Heart left ventricle (tissue), 16 donors: ENCODE data around the gene VEZT. TPM values are rescaled to one million over a fixed set of nuclear protein-coding genes. Genes with fewer than 3 reads are reported as not detected.
"Not testable (repeated sequence)": the region's sequence is repeated elsewhere in the genome, so short reads cannot be mapped to it uniquely, and the experiment has no call there.

ENCODE experiments used
- ATAC-seq, 4 donors: fragments of 200-7000 bp; cut with Tn5 transposase; one replicate each; pipeline ENCODE4 v1.9.1; 2020 to 2022; ENCODE audit warnings: moderate library complexity in 4 of 4, mild to moderate bottlenecking in 3 of 4, moderate number of reproducible peaks in 1 of 4
- DNase-seq, 5 donors: peaks; one replicate each; pipeline ENCODE4 v3.0.0-alpha.2; 2020
- H3K27ac ChIP-seq, 12 donors: fragments of 200-600 bp; sonication (generic) in 4 of 12; one replicate each; pipeline versions ENCODE4 v1.5.0 to v1.8.0; 2016 to 2022; ENCODE audit warnings: mild to moderate bottlenecking in 2 of 12
- H3K27me3 ChIP-seq, 9 donors: fragments of 200-600 bp; sonication (generic) in 2 of 9; one replicate each; pipeline versions ENCODE4 v1.5.1 to v1.8.0; 2016 to 2022; ENCODE audit warnings: mild to moderate bottlenecking in 3 of 9
- H3K36me3 ChIP-seq, 9 donors: fragments of 200-600 bp; sonication (generic) in 2 of 9; one replicate each; pipeline versions ENCODE4 v1.5.0 to v1.8.0; 2018 to 2022; ENCODE audit warnings: mild to moderate bottlenecking in 2 of 9
- H3K4me1 ChIP-seq, 12 donors: fragments of 200-600 bp; sonication (generic) in 4 of 12; one replicate each; pipeline versions ENCODE4 v1.5.0 to v1.8.0; 2016 to 2022; ENCODE audit warnings: mild to moderate bottlenecking in 3 of 12
- H3K4me3 ChIP-seq, 12 donors: fragments of 200-600 bp; sonication (generic) in 4 of 12; one replicate each; pipeline versions ENCODE4 v1.5.0 to v1.8.0; 2017 to 2022; ENCODE audit warnings: mild to moderate bottlenecking in 9 of 12, moderate library complexity in 4 of 12
- H3K9me3 ChIP-seq, 12 donors: fragments of 200-600 bp; sonication (generic) in 4 of 12; one replicate each; pipeline versions ENCODE4 v1.5.0 to v1.8.0; 2016 to 2022; ENCODE audit warnings: mild to moderate bottlenecking in 1 of 12
- POLR2A ChIP-seq, 2 donors: fragments of 450-650 bp; IDR thresholded peaks; one replicate each; pipeline ENCODE4 v1.6.1; 2017; ENCODE audit warnings: antibody characterized with exemption in 2 of 2, mild to moderate bottlenecking in 2 of 2, moderate library complexity in 2 of 2
- WGBS, 4 donors: extraction: QIAGEN DNeasy Blood & Tissue Kit in 2 of 4; methylation state at CpG; one replicate each; pipeline versions ENCODE4 v1.1.5 to v1.1.7; 2013 to 2018; 5-methylcytosine and 5-hydroxymethylcytosine counted together
- intact Hi-C, 10 donors: fragments of 100-400 bp; cut with DNase I; formaldehyde crosslinking; loops; one replicate each; pipeline versions ENCODE4 v1.11.1 to v1.14.2; 2022
- polyA plus RNA-seq, 2 donors: library from polyadenylated mRNA; stranded (reverse); fragments of 200-250 nt; gene quantifications; one replicate each; pipeline ENCODE4 v1.2.3, GENCODE V29; 2013
- total RNA-seq, 9 donors: library from RNA; depleted of rRNA in 2 of 9; stranded (reverse); fragments of >200 nt in 2 of 9; fragmentation: NEBNext Ultra II Directional in 3 of 9; extraction: Animal tissue kit (Norgen Biotek cat#: 25700) in 3 of 9; gene quantifications; one replicate each; pipeline versions ENCODE4 v1.1.0 to v1.2.4, GENCODE V29; 2016 to 2023
- TF ChIP-seq, protein P1 (sequence below), 12 donors: fragments of 200-600 bp; sonication (generic) in 4 of 12; IDR thresholded peaks; one replicate each; pipeline versions ENCODE4 v1.5.0 to v1.8.0; 2018 to 2022; ENCODE audit warnings: antibody characterized with exemption in 12 of 12, mild to moderate bottlenecking in 5 of 12
- donor health status: ischemic (EF 13 %, LVEDD 7.1; RV severe dilation, severe dysfunction).
- donor health status: healthy with polysubstance abuse.
- donor health status: DM: no; HTN: yes; CAD: no.
- donor health status: DM: no; HTN: no; CAD: no.
- donor health status: ischemic (EF 25% LVEDD 6.9; RV normal size, moderate dysfunction).
- donor health status: ischemic (EF 25% LVEDD 5.7; RV mildly dilated, moderate dysfunction).
- donor health status: healthy.
- donor health status: DM: yes; HTN: yes; CAD: no.
- donor health status: ischemic (EF 35%, LVEDD 5.7; RV mildly dilated, moderate dysfunction).
- donor health status: nonischemic (EF 11% LVEDD 7.7; RV severe dilation, severe dysfunction).
- donor health status: DM: yes; HTN: yes; CAD: no.
- donor health status: PGD.
- donor health status: ischemic (EF 29% LVEDD 5.4; RV normal size, mild dysfunction).
- donor health status: nonischemic (EF 23%, LVEDD 6.1; RV moderate dilation, normal function).

The VEZT gene
- total and polyA plus RNA-seq, 11 donors, result 14.6 to 89.9 (median 65.2) TPM

DNA sequence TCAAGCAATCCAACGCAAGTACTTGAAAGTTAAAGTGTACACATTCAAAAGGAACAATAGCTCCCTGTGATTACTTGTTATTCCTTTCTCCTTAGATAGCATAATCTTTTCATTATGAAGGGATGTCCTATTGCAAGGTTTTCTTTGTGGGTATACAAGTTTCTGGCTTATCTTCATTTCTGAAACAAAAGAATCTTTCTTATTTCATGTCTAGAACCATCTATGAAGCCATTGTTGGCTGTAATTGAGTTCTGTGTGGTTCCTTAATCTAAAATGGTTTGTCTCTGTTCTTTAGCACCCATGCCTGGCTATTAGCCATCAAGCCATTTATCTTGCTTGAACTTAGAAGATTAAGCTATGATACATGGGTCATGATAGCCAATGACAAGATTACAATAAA is 95.0 kb downstream of the VEZT start:
- DNase-seq, result no peak
- WGBS, 4 donors, result 69 to 88% (median 80%) methylated on average over 1 of the region's 1 CpG
- intact Hi-C loops, result no loop called here

DNA sequence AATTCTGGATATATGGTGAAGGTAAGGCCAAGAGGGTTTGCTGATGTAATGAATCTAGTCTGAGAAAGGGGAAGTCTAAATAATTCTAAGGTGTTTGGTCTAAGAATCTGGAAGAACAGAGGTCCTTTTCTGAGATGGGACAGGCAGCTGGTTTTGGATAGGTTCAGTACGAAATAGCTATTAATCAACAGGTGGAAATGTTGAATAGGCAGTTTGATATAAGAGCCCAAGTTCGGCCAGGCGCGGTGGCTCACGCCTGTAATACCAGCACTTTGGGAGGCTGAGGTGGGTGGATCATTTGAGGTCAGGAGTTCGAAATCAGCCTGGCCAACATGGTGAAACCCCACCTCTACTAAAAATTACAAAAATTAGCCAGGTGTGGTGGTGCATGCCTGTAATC is 97.1 kb downstream of the VEZT start:
- intact Hi-C loops, H3K4me1 ChIP-seq, H3K4me3 ChIP-seq, H3K9me3 ChIP-seq, DNase-seq, H3K27me3 ChIP-seq, ATAC-seq, H3K27ac ChIP-seq, H3K36me3 ChIP-seq: not testable (repeated sequence)
- WGBS, 4 donors, result 93 to 96% (median 95%) methylated on average over 6 of the region's 6 CpGs

More for the DNA sequence above, 95.0 kb downstream of the VEZT start:
- Histone ChIP-seq H3K27ac (no peak overlapping the region), H3K27me3 (no peaks in the 10 kb centered on the region), H3K4me3 (no peak overlapping the region), H3K9me3 (no peaks in the 10 kb centered on the region), H3K36me3 (peaks cover 0 to 23% (median 7%) of the 10 kb centered on the region in 9 donors), H3K4me1 (no peaks in the 10 kb centered on the region)
- TF ChIP-seq, protein P1, sequence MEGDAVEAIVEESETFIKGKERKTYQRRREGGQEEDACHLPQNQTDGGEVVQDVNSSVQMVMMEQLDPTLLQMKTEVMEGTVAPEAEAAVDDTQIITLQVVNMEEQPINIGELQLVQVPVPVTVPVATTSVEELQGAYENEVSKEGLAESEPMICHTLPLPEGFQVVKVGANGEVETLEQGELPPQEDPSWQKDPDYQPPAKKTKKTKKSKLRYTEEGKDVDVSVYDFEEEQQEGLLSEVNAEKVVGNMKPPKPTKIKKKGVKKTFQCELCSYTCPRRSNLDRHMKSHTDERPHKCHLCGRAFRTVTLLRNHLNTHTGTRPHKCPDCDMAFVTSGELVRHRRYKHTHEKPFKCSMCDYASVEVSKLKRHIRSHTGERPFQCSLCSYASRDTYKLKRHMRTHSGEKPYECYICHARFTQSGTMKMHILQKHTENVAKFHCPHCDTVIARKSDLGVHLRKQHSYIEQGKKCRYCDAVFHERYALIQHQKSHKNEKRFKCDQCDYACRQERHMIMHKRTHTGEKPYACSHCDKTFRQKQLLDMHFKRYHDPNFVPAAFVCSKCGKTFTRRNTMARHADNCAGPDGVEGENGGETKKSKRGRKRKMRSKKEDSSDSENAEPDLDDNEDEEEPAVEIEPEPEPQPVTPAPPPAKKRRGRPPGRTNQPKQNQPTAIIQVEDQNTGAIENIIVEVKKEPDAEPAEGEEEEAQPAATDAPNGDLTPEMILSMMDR (IDR thresholded peaks at IDR 0.05), result no peak
- TF ChIP-seq POLR2A (IDR thresholded peaks at IDR 0.05), result no peak
- no peak for ATAC-seq

DNA sequence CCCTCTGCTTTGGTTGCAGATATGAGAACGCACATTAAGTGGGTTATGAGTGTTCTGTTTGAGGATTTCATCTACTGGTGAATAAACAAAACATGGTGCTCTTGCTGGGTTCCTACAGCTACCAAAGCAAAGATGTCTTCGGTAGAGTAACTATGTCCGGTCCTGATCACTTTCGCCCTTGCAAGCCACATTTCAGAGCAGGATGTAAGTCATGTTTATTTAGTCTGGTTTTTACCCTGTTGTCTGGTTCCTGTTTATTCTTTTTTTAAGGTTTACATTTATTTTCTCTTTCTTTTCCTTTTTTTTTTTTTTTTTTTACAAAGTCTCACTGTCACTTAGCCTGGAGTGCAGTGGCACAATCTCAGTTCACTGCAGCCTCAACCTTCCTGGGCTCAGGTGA is 99.2 kb downstream of the VEZT start:
- no peak for DNase-seq
- intact Hi-C loops, result no loop called here
- Histone ChIP-seq H3K36me3 (no peaks in the 10 kb centered on the region), H3K27me3 (no peaks in the 10 kb centered on the region), H3K27ac (no peak overlapping the region), H3K9me3 (no peaks in the 10 kb centered on the region), H3K4me1 (no peaks in the 10 kb centered on the region), H3K4me3 (no peak overlapping the region)
- 86 to 92% (median 89%) methylated on average over 4 of the region's 4 CpGs for WGBS, 4 donors
- no peak for ATAC-seq
- TF ChIP-seq, protein P1 (IDR thresholded peaks at IDR 0.05), result no peak
- TF ChIP-seq POLR2A (IDR thresholded peaks at IDR 0.05), result no peak

DNA sequence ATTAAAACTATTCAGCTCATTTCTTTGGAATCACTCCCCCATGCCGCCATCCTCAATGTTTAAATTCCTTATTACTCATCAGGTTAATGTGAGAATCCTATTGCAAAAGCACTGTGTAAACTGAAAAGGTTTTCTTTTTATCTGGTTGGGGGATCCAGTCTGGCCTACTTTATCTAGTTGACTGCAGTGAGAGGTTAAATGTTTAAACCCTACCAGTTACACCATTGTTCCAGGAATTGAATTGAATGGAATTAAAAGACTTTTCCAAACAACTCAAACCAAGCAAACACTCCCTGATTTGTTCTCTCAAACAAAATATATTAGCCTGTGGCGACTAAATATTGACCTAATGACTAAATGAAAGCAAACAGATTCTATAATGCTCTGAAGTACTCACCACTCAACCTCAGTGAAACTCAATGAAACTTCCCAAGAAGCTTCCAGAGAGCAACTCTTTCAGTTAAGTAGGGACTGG is 100.5 kb downstream of the VEZT start:
- H3K4me3 ChIP-seq, result no peak overlapping the region
- TF ChIP-seq POLR2A (IDR thresholded peaks at IDR 0.05), result no peak
- TF ChIP-seq, protein P1 (IDR thresholded peaks at IDR 0.05), result no peak
- no peaks in the 10 kb centered on the region for H3K36me3 ChIP-seq
- H3K27ac ChIP-seq, result no peak overlapping the region
- no peaks in the 10 kb centered on the region for H3K27me3 ChIP-seq
- WGBS, 4 donors, result 94 to 100% (median 97%) methylated on average over 2 of the region's 2 CpGs
- no peaks in the 10 kb centered on the region for H3K9me3 ChIP-seq
- H3K4me1 ChIP-seq, result no peaks in the 10 kb centered on the region
- ATAC-seq (no peak), DNase-seq (no peak)
- intact Hi-C loops, result no loop called here

DNA sequence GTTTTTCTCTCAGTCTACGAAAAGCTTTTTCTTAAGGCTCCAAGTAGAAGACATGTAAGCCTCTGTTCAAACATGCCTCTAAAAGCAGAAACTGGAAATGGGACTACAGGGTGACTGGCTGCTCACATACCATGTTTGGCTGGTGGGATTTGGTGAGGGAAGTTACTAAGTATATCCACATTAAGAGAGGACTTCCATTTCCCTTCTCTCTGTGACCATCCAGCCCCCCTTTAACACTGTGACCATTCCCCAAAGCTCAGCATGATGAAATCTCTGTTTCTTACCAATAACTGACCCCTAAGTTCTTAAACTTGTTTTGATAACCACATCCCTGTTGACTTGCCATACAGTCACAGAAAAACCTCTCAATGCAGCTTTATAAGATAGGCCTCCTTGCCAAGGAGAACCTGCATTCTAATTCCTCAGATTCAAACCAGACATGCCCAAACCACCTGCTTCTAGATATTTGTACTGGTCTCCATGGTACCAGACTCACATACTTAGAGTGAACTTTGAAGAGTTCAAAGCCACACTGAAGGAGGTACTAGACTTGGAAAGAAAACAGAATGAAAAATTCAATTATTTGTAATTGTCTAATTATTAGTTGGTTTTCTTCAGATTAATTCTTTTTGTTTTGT is 102.2 kb downstream of the VEZT start:
- no peak for TF ChIP-seq POLR2A (IDR thresholded peaks at IDR 0.05)
- TF ChIP-seq, protein P1 (IDR thresholded peaks at IDR 0.05), result no peak
- intact Hi-C loops, result no loop called here
- no peak overlapping the region for H3K27ac ChIP-seq
- no peaks in the 10 kb centered on the region for H3K4me1 ChIP-seq
- H3K4me3 ChIP-seq, result no peak overlapping the region
- DNase-seq (no peak), ATAC-seq (no peak)
- no peaks in the 10 kb centered on the region for H3K27me3 ChIP-seq
- H3K9me3 ChIP-seq, result no peaks in the 10 kb centered on the region
- 88 to 100% (median 98%) methylated on average over 1 of the region's 1 CpG for WGBS, 4 donors
- H3K36me3 ChIP-seq, result no peaks in the 10 kb centered on the region
